HL-60/S4 treated with phorbol 12-myristate 13-acetate at 8.2 ng/mL for 4 days and 3 days (cell line): ENCODE data around the gene IPP.
"Not testable (repeated sequence)": the region's sequence is repeated elsewhere in the genome, so short reads cannot be mapped to it uniquely, and the experiment has no call there.

Experiments
- in situ Hi-C: fragments of 300-500 bp; cut with MboI; formaldehyde crosslinking; loops from 2 replicates; pipeline ENCODE4 v1.15.0; 2022; ENCODE audit warnings: low sequenced_read_pairs

The IPP gene

DNA sequence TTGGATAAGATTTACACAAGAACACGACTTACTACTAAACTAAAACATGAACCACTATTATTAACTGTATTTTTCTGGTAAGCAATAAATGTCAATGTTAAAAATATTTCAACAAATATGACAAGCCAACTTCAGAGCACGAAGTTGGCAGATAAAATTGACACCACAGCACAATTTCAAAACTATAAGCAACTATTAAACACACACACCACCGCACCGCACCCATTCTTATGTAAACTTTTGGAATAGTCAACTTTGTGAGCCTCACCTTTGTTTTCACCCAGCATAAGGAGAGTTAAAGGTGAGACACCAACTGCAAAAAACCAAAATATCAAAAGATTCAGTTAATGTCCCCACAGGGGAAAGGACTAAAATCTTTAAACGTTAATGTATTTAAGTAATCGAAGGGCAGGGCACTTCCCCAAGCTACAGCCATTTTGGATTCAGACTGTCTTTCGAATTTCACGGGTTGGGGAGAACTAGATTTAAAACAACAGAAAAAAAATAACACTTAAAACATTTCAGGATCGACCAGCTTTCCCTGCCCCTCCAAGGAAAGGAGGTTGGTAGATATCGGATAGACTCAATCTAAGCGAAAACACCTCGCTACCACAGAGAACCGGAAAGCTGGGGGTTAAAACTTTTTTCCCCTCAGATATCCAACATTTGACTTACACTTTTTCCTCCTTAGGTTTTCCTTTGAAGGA, 65.0 kb downstream of the IPP start:
- in situ Hi-C loops, result no loop called here

- in situ Hi-C loops, result no loop called here
Measured at GRCh38 chr1:45684402-45684801, 66.1 kb downstream of the IPP start.

- in situ Hi-C loops, result no loop called here
Measured at GRCh38 chr1:45682942-45683341, 67.5 kb downstream of the IPP start.

GRCh38 chr1:45679123-45679522, 71.3 kb downstream of the IPP start:
- in situ Hi-C loops, result no loop called here

DNA sequence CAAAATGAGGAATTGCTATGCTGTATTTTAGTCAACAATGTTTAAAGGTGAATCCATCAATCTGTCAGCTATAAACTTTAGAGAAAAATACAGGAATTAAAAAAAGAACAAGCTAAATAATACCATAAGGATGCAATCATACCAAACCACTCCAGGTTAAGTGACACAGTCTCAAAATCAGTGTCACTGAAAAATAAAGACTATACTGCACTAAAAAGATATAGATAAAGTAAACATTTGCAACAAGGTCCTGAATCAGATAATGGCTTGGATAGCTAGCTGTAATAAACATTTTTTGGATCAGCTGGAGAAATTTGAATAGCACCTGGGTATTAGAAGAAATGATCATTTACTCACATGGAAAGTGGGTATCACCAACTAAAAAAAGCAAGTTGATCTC, 72.0 kb downstream of the IPP start:
- in situ Hi-C loops, result no loop called here

- in situ Hi-C loops, result no loop called here
Measured at GRCh38 chr1:45677751-45678245, 72.7 kb downstream of the IPP start.

DNA sequence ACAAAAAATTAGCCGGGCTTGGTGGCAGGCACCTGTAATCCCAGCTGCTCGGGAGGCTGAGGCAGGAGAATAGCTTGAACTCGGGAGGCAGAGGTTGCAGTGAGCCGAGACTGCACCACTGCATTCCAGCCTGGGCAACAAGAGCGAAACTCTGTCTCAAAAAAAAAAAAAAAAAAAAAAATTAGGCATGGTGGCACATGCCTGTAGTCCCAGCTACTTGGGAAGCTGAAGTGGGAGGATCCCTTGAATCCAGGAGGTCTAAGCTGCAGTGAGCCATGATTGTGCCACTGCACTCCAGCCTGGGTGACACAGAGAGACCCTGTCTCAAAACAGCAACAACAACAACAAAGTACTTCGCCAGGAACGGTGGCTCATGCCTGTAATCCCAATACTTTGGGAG, 73.9 kb downstream of the IPP start:
- in situ Hi-C loops, result not testable (repeated sequence)

DNA sequence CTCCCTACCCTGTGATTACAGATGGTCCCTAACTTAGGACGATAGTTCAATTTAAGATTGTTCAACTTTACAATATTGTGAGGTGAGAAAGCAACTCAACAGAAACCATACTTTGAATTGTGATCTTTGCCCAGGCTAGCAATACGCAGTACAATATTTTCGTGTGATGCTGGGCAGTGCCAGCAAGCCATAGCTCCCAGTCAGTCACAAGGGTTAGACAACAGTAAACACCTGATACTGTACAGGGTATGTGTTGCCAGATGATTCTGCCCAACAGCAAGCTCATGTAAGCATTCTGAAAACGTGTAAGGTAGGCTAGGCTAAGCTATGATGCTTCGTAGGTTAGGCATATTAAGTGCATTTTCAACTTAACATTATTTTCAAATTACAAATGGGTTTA, 76.0 kb downstream of the IPP start:
- in situ Hi-C loops, result no loop called here

DNA sequence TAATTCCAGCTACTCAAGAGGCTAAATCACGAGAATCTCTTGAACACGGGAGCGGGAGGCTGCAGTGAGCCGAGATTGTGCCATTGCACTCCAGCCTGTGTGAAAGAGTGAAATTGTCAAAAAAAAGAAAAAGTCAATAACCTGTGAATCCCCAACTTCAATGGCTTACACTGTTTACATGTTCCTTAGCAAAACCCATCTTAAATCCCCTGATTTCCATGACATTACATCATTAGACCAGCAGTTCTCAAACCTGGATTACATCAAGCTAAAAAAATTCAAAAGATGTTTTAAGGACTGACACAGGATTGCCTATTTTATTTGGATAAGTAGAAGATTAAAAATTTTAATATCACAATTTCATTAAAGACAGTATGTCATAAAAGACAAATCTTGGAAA, 76.5 kb downstream of the IPP start:
- in situ Hi-C loops, result no loop called here

DNA sequence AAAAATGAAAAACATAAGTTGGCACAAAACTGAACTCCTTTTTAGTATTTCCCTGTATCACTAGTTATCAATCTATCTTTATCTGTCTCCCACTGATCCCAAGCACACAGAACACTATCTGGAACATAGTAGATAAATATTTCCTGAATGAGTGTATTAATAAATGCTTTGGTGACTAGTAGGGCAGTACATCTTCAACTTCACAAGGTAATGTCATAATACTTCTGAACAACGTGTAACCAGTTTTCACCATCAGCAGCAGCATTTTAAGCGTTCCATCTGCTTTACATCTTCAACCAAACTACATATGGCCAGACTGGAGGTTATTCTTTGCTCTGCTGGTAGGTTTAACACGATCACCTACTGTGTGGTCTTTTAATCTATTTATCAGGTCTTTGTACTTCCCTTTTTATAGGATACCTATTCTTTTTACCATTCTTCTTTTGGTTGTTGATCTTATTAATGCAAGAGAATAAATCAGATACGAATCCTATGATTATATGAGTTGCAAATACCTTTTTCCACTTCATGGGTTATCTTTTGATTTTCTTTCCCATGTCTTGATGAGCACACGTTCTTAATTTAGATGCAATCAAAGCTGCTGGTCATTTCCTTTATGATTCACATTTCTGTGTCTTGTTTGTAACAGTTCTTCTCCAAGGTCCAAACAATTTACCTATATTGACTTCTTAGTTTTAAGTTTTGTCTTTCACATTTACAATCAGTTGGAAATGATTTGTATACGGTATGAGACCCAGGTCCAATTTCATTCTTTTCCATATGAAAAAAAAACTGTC, 80.4 kb downstream of the IPP start:
- in situ Hi-C loops, result no loop called here

DNA sequence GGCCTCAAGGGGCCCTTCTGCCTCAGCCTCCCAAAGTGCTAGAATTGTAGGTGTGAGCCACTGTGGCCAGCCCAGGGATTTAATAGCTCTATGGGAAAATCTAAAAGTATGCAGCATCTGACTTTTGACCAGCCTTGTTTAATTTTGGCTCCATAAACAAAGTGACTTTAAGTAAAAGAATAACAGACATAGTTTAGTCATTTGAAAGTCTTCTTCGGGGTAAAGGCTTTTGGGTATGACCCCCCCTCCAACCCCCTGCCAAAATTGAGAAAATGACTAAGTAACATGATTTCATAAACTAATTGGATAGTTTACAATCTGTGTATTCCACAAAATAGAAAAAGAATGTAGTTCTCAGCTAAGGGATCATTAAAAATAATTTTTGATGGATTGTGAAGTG, 81.1 kb downstream of the IPP start:
- in situ Hi-C loops, result no loop called here

DNA sequence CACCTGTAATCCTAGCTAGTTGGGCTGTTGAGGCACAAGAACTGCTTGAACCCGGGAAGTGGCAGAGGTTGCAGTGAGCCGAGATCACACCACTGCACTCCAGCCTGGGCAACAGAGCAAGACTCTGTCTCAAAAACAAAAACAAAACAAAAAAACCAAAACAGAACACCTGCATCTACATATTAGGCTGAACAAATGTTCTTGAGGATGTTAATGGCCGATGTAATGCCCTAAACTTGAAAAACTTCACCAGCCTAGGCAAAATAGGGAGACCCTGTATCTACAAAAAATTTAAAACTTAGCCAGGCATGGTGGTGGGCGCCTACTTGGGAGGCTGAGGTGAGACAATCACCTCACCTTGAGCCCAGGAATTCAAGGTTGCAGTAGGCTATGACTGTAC, 81.9 kb downstream of the IPP start:
- in situ Hi-C loops, result no loop called here

DNA sequence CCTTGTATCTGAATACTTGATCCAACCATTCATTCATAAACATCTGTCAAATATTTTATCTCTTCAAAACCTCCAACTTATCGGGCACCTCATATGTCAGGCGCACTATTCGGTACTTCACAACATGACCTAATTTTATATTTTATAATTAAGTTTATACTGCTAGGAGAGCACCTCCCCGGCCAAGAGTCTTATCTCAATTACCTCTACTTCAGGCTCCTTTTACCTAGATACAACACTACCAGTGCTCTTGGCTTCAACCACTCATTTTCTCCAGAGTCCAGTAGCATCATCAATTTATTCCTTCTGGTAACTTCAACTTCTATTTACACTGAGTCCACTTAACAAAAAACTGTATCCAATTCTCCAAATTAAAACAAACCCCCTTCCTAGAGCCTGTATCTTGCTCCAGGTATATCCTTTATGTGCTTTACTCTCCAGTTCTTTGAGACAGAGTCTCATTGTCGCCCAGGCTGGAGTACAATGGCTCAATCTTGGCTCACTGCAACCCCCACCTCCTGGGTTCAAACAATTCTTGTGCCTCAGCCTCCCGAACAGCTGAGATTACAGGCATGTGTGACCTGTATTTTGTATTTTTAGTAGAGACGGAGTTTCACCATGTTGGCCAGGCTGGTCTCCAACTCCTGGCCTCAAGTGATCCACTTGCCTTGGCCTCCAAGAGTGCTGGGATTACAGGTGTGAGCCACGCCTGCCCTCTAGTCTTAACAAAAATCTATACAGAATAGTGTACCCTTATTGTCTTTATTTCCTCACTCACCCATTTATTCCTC, 82.9 kb downstream of the IPP start:
- in situ Hi-C loops, result no loop called here

DNA sequence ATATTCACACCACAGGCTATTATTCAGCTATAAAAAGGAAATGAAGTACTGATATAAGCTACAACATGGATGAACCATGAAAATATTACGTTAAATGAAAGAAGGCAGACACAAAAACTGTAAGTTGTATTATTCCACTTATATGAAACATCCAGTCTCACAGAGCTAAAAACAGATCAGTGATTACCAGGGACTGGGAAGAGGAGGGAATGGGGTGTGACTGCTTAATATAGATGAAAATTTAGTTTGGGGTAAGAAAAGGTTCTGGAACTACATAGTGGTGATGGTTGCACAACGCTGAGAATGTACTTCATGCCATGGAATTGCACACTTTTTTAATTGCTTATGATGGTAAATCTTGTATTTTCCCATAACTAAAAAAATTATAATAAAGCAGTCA, 83.6 kb downstream of the IPP start:
- in situ Hi-C loops, result no loop called here

DNA sequence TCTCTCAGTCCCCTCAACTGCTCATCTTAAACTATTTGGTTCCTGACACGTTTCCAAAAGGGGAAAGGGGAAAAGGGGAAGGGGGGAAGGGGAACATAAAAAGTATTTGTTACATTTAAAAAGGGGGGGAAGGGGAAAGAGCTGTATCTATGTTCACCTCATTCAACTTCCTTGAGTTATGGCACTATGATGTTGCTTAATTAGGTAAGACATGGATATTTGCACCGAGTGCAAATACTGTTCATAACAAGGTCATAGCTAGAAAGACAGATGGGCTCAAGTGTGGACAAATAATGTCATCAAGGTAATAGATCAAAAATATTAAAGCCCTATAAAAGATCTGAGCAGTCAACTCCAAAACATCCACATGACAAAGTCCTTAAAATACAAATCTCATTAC, 90.1 kb downstream of the IPP start:
- in situ Hi-C loops, result no loop called here

DNA sequence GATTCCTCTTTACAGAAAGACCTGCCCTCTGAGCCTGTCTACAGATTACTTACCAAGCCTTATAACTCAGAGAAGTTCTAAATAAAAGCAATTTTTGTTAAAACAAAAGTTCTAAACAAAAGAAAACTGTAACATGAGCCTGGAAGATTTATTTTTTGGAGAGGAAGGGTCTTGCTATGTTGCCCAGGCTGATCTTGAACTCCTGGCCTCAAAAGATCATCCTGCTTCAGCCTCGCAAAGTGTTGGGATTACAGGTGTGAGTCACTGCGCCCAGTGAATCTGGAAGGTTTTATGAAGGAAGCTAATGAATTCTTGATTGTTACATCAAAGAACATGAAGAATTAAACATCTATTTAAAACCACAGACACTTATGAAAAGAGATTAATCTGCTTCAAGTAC, 91.2 kb downstream of the IPP start:
- in situ Hi-C loops, result no loop called here

DNA sequence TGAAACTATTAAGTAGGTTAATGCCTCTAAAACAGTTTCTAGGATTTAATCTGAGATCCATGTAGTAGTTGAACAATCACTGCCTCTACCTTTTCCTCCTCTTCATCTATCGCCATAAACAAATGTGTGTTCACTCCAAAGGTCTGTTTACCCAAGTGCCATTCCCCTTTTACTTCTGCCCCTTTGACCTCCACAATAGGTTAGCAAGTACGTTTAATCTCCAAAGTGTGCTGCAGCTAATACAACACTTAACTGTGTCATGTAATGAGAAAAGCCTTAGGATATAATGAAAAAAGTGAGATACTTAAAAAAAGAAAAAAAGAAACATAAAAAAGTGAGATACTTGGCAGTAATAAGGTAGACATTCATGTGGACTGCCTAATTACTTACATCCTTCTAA, 92.3 kb downstream of the IPP start:
- in situ Hi-C loops, result no loop called here

- in situ Hi-C loops, result no loop called here
Measured at GRCh38 chr1:45656573-45657226, 93.8 kb downstream of the IPP start.

DNA sequence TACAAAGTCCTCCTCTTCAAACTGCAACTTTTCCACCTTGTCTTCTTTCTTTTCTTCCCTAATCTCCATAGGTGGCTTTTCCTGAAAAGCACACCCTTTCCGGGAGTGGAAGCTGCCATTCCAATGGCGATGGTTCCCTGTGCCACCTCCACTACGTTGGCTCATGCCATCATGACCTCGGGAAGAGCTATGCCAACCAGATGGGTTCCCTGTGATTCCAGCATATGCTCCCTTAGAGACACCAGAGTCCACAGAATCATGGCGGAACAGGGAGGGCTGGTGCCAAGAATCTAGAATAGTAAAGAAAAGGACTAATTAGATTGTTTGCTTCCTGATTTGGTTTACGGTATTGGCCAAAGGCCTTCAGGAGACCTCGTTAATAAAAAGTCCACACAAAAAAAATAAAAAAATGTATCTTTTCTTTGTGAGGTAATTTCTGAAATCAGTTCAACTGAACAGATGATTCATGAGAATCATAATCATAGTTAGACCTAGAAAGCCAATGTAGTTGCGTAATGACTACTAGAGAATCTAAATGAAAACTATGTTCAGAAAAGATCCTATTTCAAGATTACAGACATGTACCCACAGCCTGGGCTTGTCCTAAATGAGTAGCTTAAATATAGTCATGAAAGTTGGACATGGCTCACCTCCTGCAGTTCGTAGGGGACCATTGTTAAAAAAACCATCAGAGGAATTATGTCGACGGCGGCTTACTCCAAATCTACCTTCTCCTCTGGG, 95.7 kb downstream of the IPP start:
- in situ Hi-C loops, result no loop called here
